ENCODE results near the gene SHD. TPM values are rescaled to one million over a fixed set of nuclear protein-coding genes. Genes with fewer than 3 reads are reported as not detected.
A peak's percentile ranks its signal among the peaks of the same experiment; 100 is the strongest.

Gene SHD
- total RNA-seq, 2 donors from 2014 or later: 2.8 to 6.6 TPM

- no peak overlapping the region for H3K27ac Mint-ChIP-seq
- DNase-seq: peak; percentile 80
These were observed 9.2 kb downstream of the SHD start for GRCh38 chr19:4288091-4288777.

GRCh38 chr19:4291184-4291732 is 12.2 kb downstream of the SHD start:
- no peaks in the 10 kb centered on the region for H3K9me3 Mint-ChIP-seq
- Histone ChIP-seq H3K4me1 (ENCODE audit: control insufficient read depth, insufficient read depth, low read length) (no peaks in the 10 kb centered on the region), H3K4me3 (ENCODE audit: low read length) (no peak overlapping the region), H3K9ac (ENCODE audit: extremely low read depth, low read length, poor library complexity, severe bottlenecking) (no peak overlapping the region), H3K27ac (ENCODE audit: low read depth, low read length) (no peak overlapping the region), H3K9me3 (ENCODE audit: control insufficient read depth, low read length) (no peaks in the 10 kb centered on the region), H3K27me3 (ENCODE audit: control insufficient read depth, insufficient read depth, low read length, poor library complexity, severe bottlenecking) (no peaks in the 10 kb centered on the region), H3K36me3 (ENCODE audit: control insufficient read depth, insufficient read depth, low read length) (no peaks in the 10 kb centered on the region)
- no peaks in the 10 kb centered on the region for H3K4me1 Mint-ChIP-seq
- H3K27ac Mint-ChIP-seq: no peak overlapping the region
- DNase-seq: no peak
- no peak for TF ChIP-seq CTCF (conservative IDR thresholded peaks at IDR 0.05)
- peaks cover 10% of the 10 kb centered on the region for H3K27me3 Mint-ChIP-seq (ENCODE audit: insufficient read depth)
- WGBS, 2 experiments (ENCODE audit: insufficient coverage in 1 of 2, insufficient read length in 1 of 2): 65 to 87% methylated on average over 4 to 8 of the region's 8 CpGs
- no peak overlapping the region for H3K4me3 Mint-ChIP-seq
- H3K36me3 Mint-ChIP-seq (ENCODE audit: low read depth): no peaks in the 10 kb centered on the region

More at GRCh38 chr19:4288091-4288777, 9.2 kb downstream of the SHD start:
- H3K27me3 ChIP-seq (ENCODE audit: control insufficient read depth, insufficient read depth, low read length, poor library complexity, severe bottlenecking): peaks cover under 1% of the 10 kb centered on the region
- no peaks in the 10 kb centered on the region for H3K9me3 ChIP-seq (ENCODE audit: control insufficient read depth, low read length)
- Mint-ChIP-seq H3K27me3 (ENCODE audit: insufficient read depth) (peaks cover 24% of the 10 kb centered on the region), H3K9me3 (no peaks in the 10 kb centered on the region), H3K36me3 (ENCODE audit: low read depth) (no peaks in the 10 kb centered on the region), H3K4me3 (no peak overlapping the region), H3K4me1 (no peaks in the 10 kb centered on the region)
- H3K36me3 ChIP-seq (ENCODE audit: control insufficient read depth, insufficient read depth, low read length): no peaks in the 10 kb centered on the region
- TF ChIP-seq CTCF (conservative IDR thresholded peaks at IDR 0.05): no peak
- 88 to 95% methylated on average over 12 to 16 of the region's 16 CpGs for WGBS, 2 experiments (ENCODE audit: insufficient coverage in 1 of 2, insufficient read length in 1 of 2)
- H3K27ac ChIP-seq (ENCODE audit: low read depth, low read length): no peak overlapping the region
- no peak overlapping the region for H3K9ac ChIP-seq (ENCODE audit: extremely low read depth, low read length, poor library complexity, severe bottlenecking)
- H3K4me3 ChIP-seq (ENCODE audit: low read length): no peak overlapping the region
- H3K4me1 ChIP-seq (ENCODE audit: control insufficient read depth, insufficient read depth, low read length): no peaks in the 10 kb centered on the region

- Histone ChIP-seq H3K9me3 (ENCODE audit: control insufficient read depth, low read length) (no peaks in the 10 kb centered on the region), H3K4me3 (ENCODE audit: low read length) (no peak overlapping the region), H3K4me1 (ENCODE audit: control insufficient read depth, insufficient read depth, low read length) (no peaks in the 10 kb centered on the region), H3K27ac (ENCODE audit: low read depth, low read length) (no peak overlapping the region), H3K27me3 (ENCODE audit: control insufficient read depth, insufficient read depth, low read length, poor library complexity, severe bottlenecking) (no peaks in the 10 kb centered on the region), H3K36me3 (ENCODE audit: control insufficient read depth, insufficient read depth, low read length) (no peaks in the 10 kb centered on the region), H3K9ac (ENCODE audit: extremely low read depth, low read length, poor library complexity, severe bottlenecking) (no peak overlapping the region)
- H3K4me3 Mint-ChIP-seq: no peak overlapping the region
- DNase-seq: no peak
- H3K27me3 Mint-ChIP-seq (ENCODE audit: insufficient read depth): peaks cover 3% of the 10 kb centered on the region
- WGBS, 2 experiments (ENCODE audit: insufficient coverage in 1 of 2, insufficient read length in 1 of 2): 89% methylated on average over 6 to 15 of the region's 15 CpGs
- no peak overlapping the region for H3K27ac Mint-ChIP-seq
- no peak for TF ChIP-seq CTCF (conservative IDR thresholded peaks at IDR 0.05)
- no peaks in the 10 kb centered on the region for H3K4me1 Mint-ChIP-seq
- no peaks in the 10 kb centered on the region for H3K36me3 Mint-ChIP-seq (ENCODE audit: low read depth)
- no peaks in the 10 kb centered on the region for H3K9me3 Mint-ChIP-seq
These were observed 13.4 kb downstream of the SHD start for GRCh38 chr19:4292515-4292914.

Measured in endodermal cell (in vitro differentiated cells).